Activated CD4-positive, alpha-beta T cell treated with anti-CD3 and anti-CD28 coated beads, Interleukin-2, amount 50 U/mL, for 16 hours (primary cell): ENCODE data around the gene RRP1B.
"Not testable (repeated sequence)": the region's sequence is repeated elsewhere in the genome, so short reads cannot be mapped to it uniquely, and the experiment has no call there.

Experiments used
- DNase-seq: peaks from one replicate; pipeline ENCODE4 v3.0.0-alpha.2; 2020

RRP1B gene

GRCh38 chr21:43640400-43640799, 19.0 kb upstream of the RRP1B start:
- no peak for DNase-seq

GRCh38 chr21:43643193-43643592, 16.2 kb upstream of the RRP1B start:
- no peak for DNase-seq

- DNase-seq = no peak
These were observed 15.3 kb upstream of the RRP1B start for GRCh38 chr21:43644071-43644470.

- no peak for DNase-seq
These were observed 14.8 kb upstream of the RRP1B start for GRCh38 chr21:43644609-43645008.

- DNase-seq = peak; percentile 34
These were observed 14.0 kb upstream of the RRP1B start for GRCh38 chr21:43645136-43645891.

- DNase-seq = no peak
These were observed 13.4 kb upstream of the RRP1B start for GRCh38 chr21:43645976-43646375.

- peak; percentile 89 for DNase-seq
These were observed 12.7 kb upstream of the RRP1B start for GRCh38 chr21:43646550-43647260.

- DNase-seq = no peak
These were observed 11.2 kb upstream of the RRP1B start for GRCh38 chr21:43648171-43648570.

GRCh38 chr21:43651926-43652325, 7.4 kb upstream of the RRP1B start:
- not testable (repeated sequence) for DNase-seq

GRCh38 chr21:43652616-43653015, 6.7 kb upstream of the RRP1B start:
- no peak for DNase-seq

- no peak for DNase-seq
These were observed 5.7 kb upstream of the RRP1B start for GRCh38 chr21:43653626-43654025.

GRCh38 chr21:43654806-43655489, 4.4 kb upstream of the RRP1B start:
- DNase-seq = no peak

- no peak for DNase-seq
These were observed 1.8 kb upstream of the RRP1B start for GRCh38 chr21:43657355-43658087.

GRCh38 chr21:43658088-43658741, 1.1 kb upstream of the RRP1B start:
- DNase-seq = no peak

GRCh38 chr21:43658769-43659135, 608 bp upstream of the RRP1B start:
- DNase-seq = no peak

- DNase-seq = no peak
These were observed 2.9 kb downstream of the RRP1B start for GRCh38 chr21:43662286-43662685.

GRCh38 chr21:43663033-43663432, 3.7 kb downstream of the RRP1B start:
- peak; percentile 60 for DNase-seq

- DNase-seq = no peak
These were observed 5.0 kb downstream of the RRP1B start for GRCh38 chr21:43664358-43664757.

- no peak for DNase-seq
These were observed 6.5 kb downstream of the RRP1B start for GRCh38 chr21:43665879-43666278.

- DNase-seq = peak; percentile 76
These were observed 8.0 kb downstream of the RRP1B start for GRCh38 chr21:43667191-43667904.

- no peak for DNase-seq
These were observed 10.7 kb downstream of the RRP1B start for GRCh38 chr21:43669828-43670605.
